Astrocyte of the cerebellum (primary cell): ENCODE results near the gene COL23A1.
A peak's percentile ranks its signal among the peaks of the same experiment; 100 is the strongest.

Experiments used
- DNase-seq: peaks from one replicate; pipeline ENCODE4 v3.0.0-alpha.2; 2011; ENCODE audit warnings: low read depth
- H3K4me3 ChIP-seq: 2 replicates; pipeline ENCODE4 v1.5.1; 2011; ENCODE audit warnings: mild to moderate bottlenecking, low read depth, low read length, moderate library complexity
- CTCF ChIP-seq: IDR thresholded peaks from 2 replicates; pipeline ENCODE4 v1.5.1; 2012; ENCODE audit warnings: low read length, low read depth, moderate library complexity, mild to moderate bottlenecking; ENCODE audit errors: missing control alignments
- in situ Hi-C: cut with HindIII; loops from 2 replicates; pipeline ENCODE4 v1.10.0; 2017; ENCODE audit warnings: low sequenced_read_pairs

The COL23A1 gene

GRCh38 chr5:178463321-178464155 lies 126.7 kb downstream of the COL23A1 start:
- no peak for DNase-seq
- no peak for TF ChIP-seq CTCF
- H3K4me3 ChIP-seq, result no peak overlapping the region
- in situ Hi-C loops, result no loop called here

DNA sequence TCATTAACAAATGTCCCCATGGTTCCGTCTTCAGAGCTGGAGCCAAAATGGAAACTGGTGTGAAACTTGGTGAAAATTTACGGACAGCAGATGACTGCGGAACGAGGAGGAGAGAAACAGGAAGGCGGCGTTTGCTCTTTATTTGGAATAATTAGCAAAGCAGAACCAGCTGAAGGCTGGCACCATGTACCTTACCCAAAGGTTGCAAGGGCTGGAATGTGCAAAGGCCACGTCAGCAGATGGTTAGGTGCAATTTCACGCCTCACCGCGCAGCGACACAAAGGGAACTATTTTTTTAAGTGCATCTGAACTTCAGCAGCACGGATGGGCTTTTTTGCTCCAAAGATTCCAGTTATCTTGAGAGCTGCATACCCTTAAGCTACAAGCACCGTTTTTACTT lies 127.4 kb downstream of the COL23A1 start:
- in situ Hi-C loops, result no loop called here
- no peak for TF ChIP-seq CTCF
- H3K4me3 ChIP-seq, result no peak overlapping the region
- DNase-seq, result no peak

- in situ Hi-C loops, result no loop called here
- TF ChIP-seq CTCF, result no peak
- DNase-seq, result no peak
- H3K4me3 ChIP-seq, result no peak overlapping the region
Measured at GRCh38 chr5:178462076-178462475, 128.1 kb downstream of the COL23A1 start.

DNA sequence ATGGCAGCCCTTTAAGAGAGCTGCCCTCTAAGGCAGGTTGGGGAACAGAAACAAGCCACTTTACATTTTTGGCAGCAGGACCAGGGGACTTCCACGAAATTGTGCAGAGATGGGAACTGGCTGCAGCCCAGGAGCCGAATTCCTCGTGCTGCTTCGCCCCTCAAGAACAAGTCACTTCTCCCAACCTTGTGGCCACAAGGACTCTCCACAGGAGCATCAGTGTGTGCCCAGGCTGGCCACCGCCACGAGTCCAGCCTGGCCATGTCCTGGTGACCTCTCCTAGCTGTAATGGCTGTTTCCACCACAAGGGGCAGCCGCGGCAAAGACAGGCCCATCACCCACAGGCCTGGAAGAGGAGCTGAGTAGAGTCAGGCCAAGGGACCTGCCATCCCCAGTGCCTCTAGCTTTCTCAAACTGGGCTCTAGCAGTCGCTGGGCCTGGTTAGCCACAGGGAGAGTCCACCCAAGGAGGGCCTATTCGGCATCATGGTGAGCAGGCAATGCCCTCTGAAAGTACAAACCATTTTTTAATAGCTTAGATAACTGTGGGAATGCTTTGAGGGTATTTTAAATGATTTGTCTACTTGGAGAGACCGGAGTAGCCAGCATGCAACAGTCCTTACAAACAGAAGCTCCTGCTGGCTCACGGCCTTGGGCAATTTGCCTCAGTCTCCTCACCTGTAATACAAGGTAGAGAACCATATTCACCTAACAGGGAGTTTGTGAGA lies 129.0 kb downstream of the COL23A1 start:
- no peak overlapping the region for H3K4me3 ChIP-seq
- in situ Hi-C loops, result no loop called here
- DNase-seq, result no peak
- peak; percentile 69 for TF ChIP-seq CTCF

DNA sequence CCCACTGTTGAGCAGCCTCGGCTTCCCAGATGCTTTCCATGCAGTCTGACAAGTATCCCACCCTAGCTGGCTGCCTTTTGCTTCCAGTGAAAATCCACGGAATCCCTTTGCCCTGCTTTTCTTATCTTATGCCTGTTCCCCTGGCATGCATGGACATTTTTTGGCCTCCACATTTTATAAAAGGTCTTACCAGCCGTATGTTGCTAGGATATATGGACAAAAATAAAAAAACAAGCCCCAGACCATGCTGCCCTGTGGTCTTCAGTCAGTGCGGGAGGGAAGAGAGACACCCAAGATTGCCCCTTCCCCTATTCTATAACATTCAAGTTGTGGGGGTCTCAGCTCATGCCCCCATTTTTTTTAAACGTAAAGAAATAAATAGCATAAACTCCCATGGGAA lies 129.6 kb downstream of the COL23A1 start:
- no peak for DNase-seq
- no peak overlapping the region for H3K4me3 ChIP-seq
- in situ Hi-C loops, result no loop called here
- no peak for TF ChIP-seq CTCF

DNA sequence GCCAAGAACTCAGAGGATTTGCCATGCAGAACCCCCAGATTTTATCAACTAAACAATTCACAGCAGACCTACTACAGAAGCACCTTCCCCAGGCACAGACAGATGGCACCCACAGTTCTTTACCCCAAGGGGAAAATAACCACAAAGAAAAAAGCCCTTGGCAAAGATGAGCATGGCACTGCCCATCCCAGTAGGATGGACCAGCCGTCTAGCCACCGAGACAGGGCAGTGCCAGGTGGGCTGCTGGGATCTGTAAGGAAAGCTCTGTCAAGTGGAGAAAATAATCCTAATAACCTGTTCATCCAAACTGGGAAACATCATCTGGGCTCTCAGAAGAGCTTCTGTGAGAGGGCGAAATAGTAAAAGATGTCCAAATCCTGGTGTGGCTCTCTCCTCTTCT lies 130.0 kb downstream of the COL23A1 start:
- TF ChIP-seq CTCF, result no peak
- no peak overlapping the region for H3K4me3 ChIP-seq
- in situ Hi-C loops, result no loop called here
- DNase-seq, result no peak
